ENCODE measurements around the gene RPS6KA6. TPM values are rescaled to one million over a fixed set of nuclear protein-coding genes. Genes with fewer than 3 reads are reported as not detected.
"Not testable (repeated sequence)": the region's sequence is repeated elsewhere in the genome, so short reads cannot be mapped to it uniquely, and the experiment has no call there.

Gene RPS6KA6
- total and polyA plus RNA-seq, 2 donors (not counting 1 experiment from before 2014, with no cell fraction given) = 0.37 to 0.59 TPM

GRCh38 chrX:84099120-84099519 is 88.9 kb downstream of the RPS6KA6 start:
- Histone ChIP-seq H3K4me2 (replicated peaks; ENCODE audit: low read depth, low read length, poor library complexity, severe bottlenecking) (no peak overlapping the region), H3K27ac (ENCODE audit: low read length in 2 of 2) (no peak overlapping the region), H4K20me1 (ENCODE audit: control insufficient read depth, insufficient read depth, low read length, poor library complexity, severe bottlenecking) (no peaks in the 10 kb centered on the region), H3K36me3 (replicated peaks in 1 of 2; ENCODE audit: control extremely low read depth in 1 of 2, control insufficient read depth in 1 of 2, extremely low read depth in 1 of 2, insufficient read depth in 2 of 2, low read length in 1 of 2) (no peaks in the 10 kb centered on the region), H3K9ac (ENCODE audit: low read length) (no peak overlapping the region), H3K27me3 (replicated peaks in 1 of 4; ENCODE audit: control extremely low read depth in 1 of 4, control insufficient read depth in 3 of 4, insufficient read depth in 4 of 4, low read length in 3 of 4) (no peaks in the 10 kb centered on the region), H3K4me1 (ENCODE audit: control insufficient read depth in 2 of 2, insufficient read depth in 2 of 2, low read length in 2 of 2) (no peaks in the 10 kb centered on the region), H3K9me3 (ENCODE audit: control extremely low read depth in 1 of 3, control insufficient read depth in 2 of 3, insufficient read depth in 1 of 3, low read length in 2 of 3) (no peaks in the 10 kb centered on the region), H3K4me3 (ENCODE audit: control extremely low read depth in 1 of 5, extremely low read depth in 1 of 5, insufficient read depth in 1 of 5, low read depth in 2 of 5, low read length in 4 of 5) (no peak overlapping the region), H2AFZ (ENCODE audit: insufficient read depth, low read depth, low read length, poor library complexity, severe bottlenecking) (no peak overlapping the region), H3K79me2 (ENCODE audit: control insufficient read depth, insufficient read depth, low read length) (no peaks in the 10 kb centered on the region)
- no peak for DNase-seq
- H3K4me3 Mint-ChIP-seq = no peak overlapping the region
- H3K27me3 Mint-ChIP-seq = no peaks in the 10 kb centered on the region
- intact Hi-C loops (cut with micrococcal nuclease) = no loop called here
- no peak for ATAC-seq (ENCODE audit: low read depth)
- TF ChIP-seq EZH2 (IDR thresholded peaks at IDR 0.05; ENCODE audit: borderline replicate concordance, insufficient read depth, low read depth, low read length, poor library complexity, severe bottlenecking) = no peak
- no peak for TF ChIP-seq CTCF (IDR thresholded peaks at IDR 0.05)
- ChIA-PET POLR2A (no interaction called here), CTCF (no interaction called here)
- no peak overlapping the region for H3K27ac Mint-ChIP-seq
- no peaks in the 10 kb centered on the region for H3K4me1 Mint-ChIP-seq
- no CpG with 5 or more reads among the region's 2 CpGs for WGBS (ENCODE audit: insufficient coverage)
- no peaks in the 10 kb centered on the region for H3K9me3 Mint-ChIP-seq (ENCODE audit: insufficient read depth)

- H2AFZ ChIP-seq (ENCODE audit: insufficient read depth, low read depth, low read length, poor library complexity, severe bottlenecking); H3K4me1 Mint-ChIP-seq; H3K4me3 Mint-ChIP-seq; ATAC-seq (ENCODE audit: low read depth); intact Hi-C loops (cut with micrococcal nuclease); H3K4me3 ChIP-seq (ENCODE audit: control extremely low read depth in 1 of 5, extremely low read depth in 1 of 5, insufficient read depth in 1 of 5, low read depth in 2 of 5, low read length in 4 of 5); H3K36me3 ChIP-seq (replicated peaks in 1 of 2; ENCODE audit: control extremely low read depth in 1 of 2, control insufficient read depth in 1 of 2, extremely low read depth in 1 of 2, insufficient read depth in 2 of 2, low read length in 1 of 2); H3K27me3 ChIP-seq (replicated peaks in 1 of 4; ENCODE audit: control extremely low read depth in 1 of 4, control insufficient read depth in 3 of 4, insufficient read depth in 4 of 4, low read length in 3 of 4); DNase-seq; H4K20me1 ChIP-seq (ENCODE audit: control insufficient read depth, insufficient read depth, low read length, poor library complexity, severe bottlenecking); H3K9me3 Mint-ChIP-seq (ENCODE audit: insufficient read depth); POLR2A ChIA-PET; H3K27me3 Mint-ChIP-seq; H3K79me2 ChIP-seq (ENCODE audit: control insufficient read depth, insufficient read depth, low read length); H3K4me1 ChIP-seq (ENCODE audit: control insufficient read depth in 2 of 2, insufficient read depth in 2 of 2, low read length in 2 of 2); H3K27ac Mint-ChIP-seq; H3K27ac ChIP-seq (ENCODE audit: low read length in 2 of 2); H3K4me2 ChIP-seq (replicated peaks; ENCODE audit: low read depth, low read length, poor library complexity, severe bottlenecking); H3K9ac ChIP-seq (ENCODE audit: low read length); H3K9me3 ChIP-seq (ENCODE audit: control extremely low read depth in 1 of 3, control insufficient read depth in 2 of 3, insufficient read depth in 1 of 3, low read length in 2 of 3); CTCF ChIA-PET: not testable (repeated sequence)
- 53% methylated on average over 3 of the region's 9 CpGs for WGBS (ENCODE audit: insufficient coverage)
These were observed 108.4 kb downstream of the RPS6KA6 start for GRCh38 chrX:84079479-84080197.

All from B cell (primary cell).